ENCODE results near the gene SCOC.

The SCOC gene

GRCh38 chr4:140373328-140374129, at the start of gene SCOC:
Gene SCOC, plus strand, starts transcription at chr4:140373646. Its CDS starts 5,525 bp downstream, at chr4:140379171.
- DNase-seq, result peak; percentile 98 to 100

GRCh38 chr4:140326395-140326993, 47.0 kb upstream of the SCOC start:
- DNase-seq, result peak; percentile 36 to 70

GRCh38 chr4:140330311-140330900, 43.0 kb upstream of the SCOC start:
- peak in 1 of 2 donors; percentile 42 for DNase-seq

- DNase-seq, result no peak
These were observed 42.2 kb upstream of the SCOC start for GRCh38 chr4:140331245-140331644.

GRCh38 chr4:140331876-140332275, 41.6 kb upstream of the SCOC start:
- DNase-seq, result no peak

GRCh38 chr4:140332734-140333133, 40.7 kb upstream of the SCOC start:
- no peak for DNase-seq

- DNase-seq, result no peak
These were observed 39.9 kb upstream of the SCOC start for GRCh38 chr4:140333523-140333922.

- no peak for DNase-seq
These were observed 38.4 kb upstream of the SCOC start for GRCh38 chr4:140335076-140335475.

- no peak for DNase-seq
These were observed 36.7 kb upstream of the SCOC start for GRCh38 chr4:140336730-140337129.

- DNase-seq, result no peak
These were observed 30.8 kb upstream of the SCOC start for GRCh38 chr4:140342620-140343019.

- no peak for DNase-seq
These were observed 30.1 kb upstream of the SCOC start for GRCh38 chr4:140343303-140343702.

GRCh38 chr4:140344101-140344500, 29.3 kb upstream of the SCOC start:
- no peak for DNase-seq

GRCh38 chr4:140344621-140345020, 28.8 kb upstream of the SCOC start:
- DNase-seq, result peak; percentile 7 to 21

GRCh38 chr4:140346136-140346535, 27.3 kb upstream of the SCOC start:
- DNase-seq, result peak; percentile 26 to 34

- no peak for DNase-seq
These were observed 23.6 kb upstream of the SCOC start for GRCh38 chr4:140349816-140350215.

GRCh38 chr4:140351093-140352075, 22.1 kb upstream of the SCOC start:
- peak; percentile 18 to 39 for DNase-seq

- no peak for DNase-seq
These were observed 19.7 kb upstream of the SCOC start for GRCh38 chr4:140353786-140354185.

- DNase-seq, result no peak
These were observed 18.2 kb upstream of the SCOC start for GRCh38 chr4:140355288-140355687.

GRCh38 chr4:140357868-140358267, 15.6 kb upstream of the SCOC start:
- DNase-seq, result no peak

- no peak for DNase-seq
These were observed 15.2 kb upstream of the SCOC start for GRCh38 chr4:140358281-140358680.

- peak; percentile 55 to 70 for DNase-seq
These were observed 13.7 kb upstream of the SCOC start for GRCh38 chr4:140359562-140360427.

- no peak for DNase-seq
These were observed 12.3 kb upstream of the SCOC start for GRCh38 chr4:140361099-140361498.
